OCI-LY3 (cell line): ENCODE measurements around the gene TMEM266.

Experiments used
- H2AFZ ChIP-seq: fragments of 200-600, 300-600 bp; shearing (Covaris generic); 2 replicates; pipeline ENCODE4 v1.6.0; 2014; ENCODE audit warnings: antibody characterized with exemption, low read depth, low read length
- H3K27ac ChIP-seq: fragments of 200-600, 300-600 bp; sonication (generic); 2 replicates; pipeline ENCODE4 v1.5.1; 2014; ENCODE audit warnings: mild to moderate bottlenecking, low read length, moderate library complexity, mixed read lengths
- H3K27me3 ChIP-seq: fragments of 200-600, 300-600 bp; sonication (generic); 2 replicates; pipeline ENCODE4 v1.6.1; 2014; ENCODE audit warnings: low read depth, low read length, mixed read lengths
- H3K36me3 ChIP-seq: fragments of 200-600, 300-600 bp; sonication (generic); replicated peaks from 2 replicates; pipeline ENCODE3; 2014; ENCODE audit warnings: low read depth, low read length, mixed read lengths
- H3K4me1 ChIP-seq: fragments of 300-600, 200-600 bp; sonication (generic); 2 replicates; pipeline ENCODE4 v1.6.1; 2014; ENCODE audit warnings: low read length, mixed read lengths
- H3K4me2 ChIP-seq: fragments of 200-600, 300-600 bp; sonication (generic); 2 replicates; pipeline ENCODE4 v1.6.1; 2014; ENCODE audit warnings: low read length, mixed read lengths
- H3K4me3 ChIP-seq: fragments of 300-600, 200-600 bp; sonication (generic); 2 replicates; pipeline ENCODE4 v1.5.1; 2014; ENCODE audit warnings: antibody characterized with exemption, mild to moderate bottlenecking, low read length, moderate library complexity
- H3K79me2 ChIP-seq: fragments of 300-600, 200-600 bp; shearing (Covaris generic); 2 replicates; pipeline ENCODE4 v1.6.1; 2014; ENCODE audit warnings: mild to moderate bottlenecking, low read length, mixed read lengths
- H3K9ac ChIP-seq: fragments of 300-600, 200-600 bp; shearing (Covaris generic); 2 replicates; pipeline ENCODE4 v1.6.0; 2014; ENCODE audit warnings: mild to moderate bottlenecking, low read length, moderate library complexity
- H3K9me3 ChIP-seq: fragments of 200-600, 300-600 bp; shearing (Covaris generic); 2 replicates; pipeline ENCODE4 v1.6.1; 2014; ENCODE audit warnings: low read length, mixed read lengths; ENCODE audit not compliant: insufficient read depth
- H4K20me1 ChIP-seq: fragments of 200-600, 300-600 bp; sonication (generic); 2 replicates; pipeline ENCODE4 v1.6.1; 2016; ENCODE audit warnings: low read length, mixed read lengths; ENCODE audit not compliant: insufficient read depth
- CTCF ChIP-seq: fragments of 200-600, 300-600 bp; sonication (generic); IDR thresholded peaks from 2 replicates; pipeline ENCODE4 v1.5.1; 2014; ENCODE audit warnings: antibody characterized with exemption, low read length, low read depth
- EZH2phosphoT487 ChIP-seq: fragments of 200-600 bp; shearing (Covaris generic); IDR thresholded peaks from 2 replicates; pipeline ENCODE4 v1.6.1; 2018; ENCODE audit warnings: antibody characterized with exemption, mixed run types, low read depth

Gene TMEM266

DNA sequence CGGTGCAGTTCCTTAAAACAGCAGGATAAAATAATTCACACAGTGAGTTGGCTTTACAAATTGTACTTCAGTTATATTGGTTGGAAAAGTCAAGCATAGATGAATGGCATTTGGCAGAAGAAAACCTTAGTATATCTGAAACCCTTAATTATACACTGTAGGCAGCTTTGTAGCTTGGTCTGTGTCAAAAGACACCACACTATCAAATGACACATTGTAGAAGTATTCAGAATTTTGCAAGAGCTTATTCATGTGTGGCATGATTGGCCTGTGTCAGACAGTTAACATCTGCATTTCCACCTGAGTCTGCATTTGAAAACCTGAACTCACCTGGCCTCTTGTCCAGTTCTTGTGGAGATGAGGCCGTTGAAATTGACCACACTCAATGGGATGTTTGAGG, 13.8 kb downstream of the TMEM266 start:
- Histone ChIP-seq H3K4me2 (no peak overlapping the region), H3K27ac (no peak overlapping the region), H3K36me3 (no peaks in the 10 kb centered on the region), H2AFZ (no peak overlapping the region), H3K9me3 (no peaks in the 10 kb centered on the region), H3K79me2 (no peaks in the 10 kb centered on the region), H3K4me1 (peaks cover 5% of the 10 kb centered on the region; the same call in 1 of the 2 replicates), H4K20me1 (no peaks in the 10 kb centered on the region), H3K4me3 (no peak overlapping the region), H3K9ac (no peak overlapping the region), H3K27me3 (no peaks in the 10 kb centered on the region)
- TF ChIP-seq CTCF (no peak), EZH2phosphoT487 (no peak)

GRCh38 chr15:76075046-76075445, 15.3 kb downstream of the TMEM266 start:
- H3K9me3 ChIP-seq, result no peaks in the 10 kb centered on the region
- no peak overlapping the region for H3K27ac ChIP-seq
- no peak overlapping the region for H3K4me3 ChIP-seq
- no peak overlapping the region for H3K9ac ChIP-seq
- TF ChIP-seq CTCF (no peak), EZH2phosphoT487 (no peak)
- no peaks in the 10 kb centered on the region for H3K36me3 ChIP-seq
- peaks cover 5% of the 10 kb centered on the region; the same call in 1 of the 2 replicates for H3K4me1 ChIP-seq
- no peaks in the 10 kb centered on the region for H3K79me2 ChIP-seq
- no peaks in the 10 kb centered on the region for H4K20me1 ChIP-seq
- H3K27me3 ChIP-seq, result no peaks in the 10 kb centered on the region
- H2AFZ ChIP-seq, result no peak overlapping the region
- H3K4me2 ChIP-seq, result no peak overlapping the region

GRCh38 chr15:76078285-76078877, 18.6 kb downstream of the TMEM266 start:
- Histone ChIP-seq H4K20me1 (no peaks in the 10 kb centered on the region), H3K27me3 (0 out of 2 replicates have a peak, but pooled peaks cover 3% of the 10 kb centered on the region), H3K27ac (no peak overlapping the region), H3K36me3 (no peaks in the 10 kb centered on the region), H3K79me2 (no peaks in the 10 kb centered on the region), H3K4me2 (no peak overlapping the region), H2AFZ (no peak overlapping the region), H3K9me3 (no peaks in the 10 kb centered on the region), H3K4me1 (peaks cover 5% of the 10 kb centered on the region; the same call in 1 of the 2 replicates), H3K4me3 (no peak overlapping the region), H3K9ac (no peak overlapping the region)
- TF ChIP-seq EZH2phosphoT487 (no peak), CTCF (no peak)

- H3K36me3 ChIP-seq, result no peaks in the 10 kb centered on the region
- no peak overlapping the region for H3K4me2 ChIP-seq
- no peaks in the 10 kb centered on the region for H3K79me2 ChIP-seq
- no peak for TF ChIP-seq EZH2phosphoT487
- TF ChIP-seq CTCF, result no peak
- H4K20me1 ChIP-seq, result no peaks in the 10 kb centered on the region
- H3K4me1 ChIP-seq, result no peaks in the 10 kb centered on the region
- H3K27me3 ChIP-seq, result peaks cover 8% of the 10 kb centered on the region; the same call in 1 of the 2 replicates
- no peak overlapping the region for H3K9ac ChIP-seq
- H2AFZ ChIP-seq, result no peak overlapping the region
- no peak overlapping the region for H3K4me3 ChIP-seq
- no peak overlapping the region for H3K27ac ChIP-seq
- no peaks in the 10 kb centered on the region for H3K9me3 ChIP-seq
Observed at GRCh38 chr15:76084256-76084655, 24.5 kb downstream of the TMEM266 start.
